SK-N-MC (cell line): Measurements from ENCODE around the gene INPP5D.

Experiments used
- EZH2 ChIP-seq: fragments of 200-600 bp; sonication (generic); IDR thresholded peaks from one replicate; pipeline ENCODE4 v1.6.1; 2017; ENCODE audit warnings: antibody characterized with exemption
- POLR2AphosphoS5 ChIP-seq: IDR thresholded peaks from 2 replicates; pipeline ENCODE4 v1.6.1; 2012; ENCODE audit warnings: mild to moderate bottlenecking, low read depth, low read length, borderline replicate concordance

DNA sequence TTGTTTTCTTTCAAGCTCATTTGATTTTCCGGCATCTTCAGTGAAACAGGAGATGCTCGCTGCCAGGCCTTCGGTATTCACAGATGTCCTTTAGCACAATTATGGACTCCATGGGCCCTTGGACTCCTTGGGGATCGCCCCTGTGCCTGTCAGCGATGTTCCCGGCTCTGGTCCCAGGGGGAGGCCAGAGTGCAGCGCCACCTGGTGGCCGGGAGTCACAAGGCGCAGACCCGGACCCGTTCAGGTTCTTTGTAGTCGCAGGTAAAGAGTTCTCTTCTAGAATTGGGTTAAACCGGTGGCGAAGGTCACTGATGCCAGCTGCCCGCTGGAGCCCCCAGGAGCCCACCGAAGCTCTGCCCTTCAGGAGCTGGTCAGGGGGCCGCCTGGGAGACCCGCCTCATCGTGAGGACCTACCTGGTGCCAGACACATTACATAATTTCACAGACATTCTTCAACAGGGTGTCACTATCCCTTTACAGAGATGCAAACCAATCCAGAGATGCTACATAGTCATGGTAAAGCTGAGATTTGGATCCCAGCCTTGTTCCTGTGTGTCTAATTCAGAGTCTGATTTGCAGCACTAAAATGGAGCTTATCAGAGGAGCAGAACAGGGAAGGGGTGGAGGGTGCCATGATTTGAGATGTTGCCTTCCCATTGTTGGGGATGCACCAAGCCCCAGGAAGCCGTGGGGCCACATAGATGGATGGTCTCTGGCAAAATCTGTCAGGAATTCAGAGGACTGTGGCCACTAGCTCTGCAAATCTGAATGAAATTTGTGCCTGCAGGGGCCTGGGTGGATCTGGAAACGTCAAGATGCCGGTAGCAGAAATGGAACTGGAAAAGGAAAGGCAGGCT is 6.0 kb upstream of the INPP5D start:
- TF ChIP-seq EZH2: no peak
- no peak for TF ChIP-seq POLR2AphosphoS5
